ENCODE measurements around the gene USP37.
"Not testable (repeated sequence)": the region's sequence is repeated elsewhere in the genome, so short reads cannot be mapped to it uniquely, and the experiment has no call there.

USP37 gene

GRCh38 chr2:218547978-218548377, 20.2 kb downstream of the USP37 start:
- no peak for DNase-seq (ENCODE audit: low spot score)

GRCh38 chr2:218547511-218547910, 20.6 kb downstream of the USP37 start:
- DNase-seq (ENCODE audit: low spot score), result no peak

- DNase-seq (ENCODE audit: low spot score), result no peak
Measured at GRCh38 chr2:218546012-218546411, 22.1 kb downstream of the USP37 start.

- DNase-seq (ENCODE audit: low spot score), result no peak
Measured at GRCh38 chr2:218540015-218540414, 28.1 kb downstream of the USP37 start.

GRCh38 chr2:218536804-218537494, 31.2 kb downstream of the USP37 start:
- no peak for DNase-seq (ENCODE audit: low spot score)

- DNase-seq (ENCODE audit: low spot score), result no peak
Measured at GRCh38 chr2:218529990-218530389, 38.2 kb downstream of the USP37 start.

GRCh38 chr2:218528409-218528808, 39.7 kb downstream of the USP37 start:
- not testable (repeated sequence) for DNase-seq (ENCODE audit: low spot score)

- no peak for DNase-seq (ENCODE audit: low spot score)
Measured at GRCh38 chr2:218523651-218524050, 44.5 kb downstream of the USP37 start.

- DNase-seq (ENCODE audit: low spot score), result no peak
Measured at GRCh38 chr2:218518876-218519275, 49.3 kb downstream of the USP37 start.

GRCh38 chr2:218517434-218518206, 50.5 kb downstream of the USP37 start:
- peak; percentile 16 for DNase-seq (ENCODE audit: low spot score)

- no peak for DNase-seq (ENCODE audit: low spot score)
Measured at GRCh38 chr2:218516614-218517013, 51.5 kb downstream of the USP37 start.

- no peak for DNase-seq (ENCODE audit: low spot score)
Measured at GRCh38 chr2:218513676-218514075, 54.5 kb downstream of the USP37 start.

GRCh38 chr2:218508299-218508698, 59.9 kb downstream of the USP37 start:
- DNase-seq (ENCODE audit: low spot score), result no peak

- no peak for DNase-seq (ENCODE audit: low spot score)
Measured at GRCh38 chr2:218505754-218506371, 62.3 kb downstream of the USP37 start.

GRCh38 chr2:218501665-218502064, 66.5 kb downstream of the USP37 start:
- peak; percentile 38 for DNase-seq (ENCODE audit: low spot score)

- DNase-seq (ENCODE audit: low spot score), result no peak
Measured at GRCh38 chr2:218500501-218501060, 67.6 kb downstream of the USP37 start.

- no peak for DNase-seq (ENCODE audit: low spot score)
Measured at GRCh38 chr2:218485986-218486667, 82.0 kb downstream of the USP37 start.

GRCh38 chr2:218482651-218483050, 85.5 kb downstream of the USP37 start:
- no peak for DNase-seq (ENCODE audit: low spot score)

- DNase-seq (ENCODE audit: low spot score), result no peak
Measured at GRCh38 chr2:218479595-218479994, 88.6 kb downstream of the USP37 start.

GRCh38 chr2:218478544-218478943, 89.6 kb downstream of the USP37 start:
- DNase-seq (ENCODE audit: low spot score), result no peak

- no peak for DNase-seq (ENCODE audit: low spot score)
Measured at GRCh38 chr2:218477247-218477646, 90.9 kb downstream of the USP37 start.

- DNase-seq (ENCODE audit: low spot score), result peak; percentile 38
Measured at GRCh38 chr2:218476676-218477075, 91.5 kb downstream of the USP37 start.
